Transverse colon (tissue), 4 donors: ENCODE data around the gene IFNA5. TPM values are rescaled to one million over a fixed set of nuclear protein-coding genes. Genes with fewer than 3 reads are reported as not detected.

Experiments
- DNase-seq: peaks from one replicate; pipeline ENCODE4 v3.0.0-alpha.2; 2019
- H3K27ac ChIP-seq, 4 donors: fragments of 200-600 bp; sonication (generic); 2 replicates each; pipeline ENCODE4 v1.5.1; 2016 to 2018; ENCODE audit warnings: inconsistent platforms in 4 of 4
- H3K27me3 ChIP-seq: fragments of 200-600 bp; sonication (generic); 2 replicates; pipeline ENCODE4 v1.5.1; 2017; ENCODE audit warnings: inconsistent platforms
- H3K36me3 ChIP-seq, 4 donors: fragments of 200-600 bp; sonication (generic); 2 replicates each; pipeline ENCODE4 v1.5.1; 2017 to 2019; ENCODE audit warnings: inconsistent platforms in 4 of 4
- H3K4me1 ChIP-seq, 4 donors: fragments of 200-600 bp; sonication (generic); 2 replicates each; pipeline ENCODE4 v1.5.1; 2017 to 2020; ENCODE audit warnings: inconsistent platforms in 4 of 4
- H3K4me3 ChIP-seq, 4 donors: fragments of 200-600 bp; sonication (generic); 1 replicate in 1 of 4; 2 replicates in 3 of 4; pipeline versions ENCODE4 v1.5.1 to v1.6.1; 2017 to 2019; ENCODE audit warnings: inconsistent platforms in 4 of 4
- H3K9me3 ChIP-seq, 2 donors: fragments of 200-600 bp; sonication (generic); 2 replicates each; pipeline ENCODE4 v1.5.1; 2017 to 2019; ENCODE audit warnings: inconsistent platforms in 2 of 2
- CTCF ChIP-seq, 5 experiments: fragments of 200-600 bp in 3 of 5; fragments of 450-650 bp in 2 of 5; sonication (generic) in 3 of 5; IDR thresholded peaks; 1 replicate in 2 of 5; 2 replicates in 3 of 5; pipeline ENCODE4 v1.5.1; 2016 to 2017; ENCODE audit warnings: antibody characterized with exemption in 5 of 5, inconsistent platforms in 3 of 5, mild to moderate bottlenecking in 2 of 5, moderate library complexity in 1 of 5
- EP300 ChIP-seq: sonication (generic); formaldehyde crosslinking; IDR thresholded peaks from one replicate; pipeline ENCODE4 v1.6.1; 2017; ENCODE audit warnings: antibody characterized with exemption, low read depth
- POLR2A ChIP-seq: fragments of 450-650 bp; IDR thresholded peaks from one replicate; pipeline ENCODE4 v1.6.1; 2016; ENCODE audit warnings: antibody characterized with exemption, mild to moderate bottlenecking, moderate library complexity
- POLR2AphosphoS5 ChIP-seq, 3 donors: sonication (generic); formaldehyde crosslinking; IDR thresholded peaks; one replicate each; pipeline ENCODE4 v1.6.1; 2016; ENCODE audit warnings: antibody characterized with exemption in 3 of 3
- WGBS, 2 donors: methylation state at CpG; one replicate each; pipeline ENCODE4 v1.1.5; 2018; ENCODE audit warnings: low coverage in 1 of 2; 5-methylcytosine and 5-hydroxymethylcytosine counted together
- in situ Hi-C, 4 donors: fragments of 200-750 bp; cut with MboI; loops; one replicate each; pipeline versions ENCODE4 v1.15.0 to v1.15.1; 2017; ENCODE audit warnings: low sequenced_read_pairs in 3 of 4, low pct_ligation_motif_present in 1 of 4, low pct_unique_long_range_greater_than_20kb in 1 of 4
- intact Hi-C: fragments of 100-400 bp; cut with DNase I; formaldehyde crosslinking; loops from one replicate; pipeline ENCODE4 v1.15.1; 2023; ENCODE audit warnings: low total_unique reads
- total RNA-seq, 4 donors: library from RNA; depleted of rRNA; stranded (reverse); fragments of >200 nt; gene quantifications; one replicate each; pipeline ENCODE4 v1.1.0, GENCODE V29; 2016

IFNA5 gene
- total RNA-seq, 4 donors from 2014 or later: not detected

- Histone ChIP-seq H3K4me1 (peaks cover 0 to 47% (median 13%) of the 10 kb centered on the region in 4 donors), H3K36me3 (peaks cover 0 to 7% (median 0%) of the 10 kb centered on the region in 4 donors), H3K27me3 (no peaks in the 10 kb centered on the region), H3K4me3 (no peak overlapping the region), H3K27ac (no peak overlapping the region), H3K9me3 (no peaks in the 10 kb centered on the region)
- intact Hi-C loops: loop anchor here (5.0 kb wide), 1 partner anchor 71 kb away; no protein-coding TSS in a partner anchor
- TF ChIP-seq EP300 (no peak), POLR2A (no peak), POLR2AphosphoS5 (IDR thresholded peaks at IDR 0.05) (no peak), CTCF (IDR thresholded peaks at IDR 0.05) (peak; percentile 54 to 65 (median 62))
- WGBS, 2 donors: 31 to 36% methylated on average over 2 of the region's 2 CpGs
- in situ Hi-C loops: loop anchor here in 2 of 4 donors (10.0 kb wide), 3 partner anchors 68 to 468 kb away; partner anchors contain the start of gene IFNA1 (in 1 of the 2)
- DNase-seq: no peak
Measured at GRCh38 chr9:21326526-21327139, 21.5 kb upstream of the IFNA5 start.

GRCh38 chr9:21324047-21324446 is 18.9 kb upstream of the IFNA5 start:
- Histone ChIP-seq H3K27ac (no peak overlapping the region), H3K36me3 (peaks cover 0 to 8% (median 0%) of the 10 kb centered on the region in 4 donors), H3K9me3 (no peaks in the 10 kb centered on the region), H3K27me3 (no peaks in the 10 kb centered on the region), H3K4me1 (peaks cover 0 to 23% (median 4%) of the 10 kb centered on the region in 4 donors), H3K4me3 (no peak overlapping the region)
- 76 to 86% methylated on average over 4 of the region's 4 CpGs for WGBS, 2 donors
- no peak for DNase-seq
- TF ChIP-seq POLR2A (no peak), POLR2AphosphoS5 (IDR thresholded peaks at IDR 0.05) (no peak), EP300 (no peak), CTCF (IDR thresholded peaks at IDR 0.05) (no peak)
- in situ Hi-C loops: loop anchor here (10.0 to 25.0 kb wide), 5 partner anchors 71 to 471 kb away; partner anchors contain the start of gene IFNA1 (in 2 of the 4)
- intact Hi-C loops: loop anchor here (5.0 kb wide), 1 partner anchor 133 kb away; no protein-coding TSS in a partner anchor

- DNase-seq: no peak
- TF ChIP-seq POLR2A (no peak), EP300 (no peak), CTCF (IDR thresholded peaks at IDR 0.05) (no peak), POLR2AphosphoS5 (IDR thresholded peaks at IDR 0.05) (no peak)
- no peak overlapping the region for H3K27ac ChIP-seq
- H3K9me3 ChIP-seq: no peaks in the 10 kb centered on the region
- peaks cover 0 to 15% (median 2%) of the 10 kb centered on the region in 4 donors for H3K4me1 ChIP-seq
- no peak overlapping the region for H3K4me3 ChIP-seq
- in situ Hi-C loops: loop anchor here (10.0 to 25.0 kb wide), 5 partner anchors 72 to 472 kb away; partner anchors contain the start of gene IFNA1 (in 2 of the 4)
- intact Hi-C loops: loop anchor here (5.0 kb wide), 1 partner anchor 134 kb away; no protein-coding TSS in a partner anchor
- 86 to 92% methylated on average over 4 to 5 of the region's 5 CpGs for WGBS, 2 donors
- H3K36me3 ChIP-seq: peaks cover 0 to 8% (median 0%) of the 10 kb centered on the region in 4 donors
- no peaks in the 10 kb centered on the region for H3K27me3 ChIP-seq
Measured at GRCh38 chr9:21322911-21323461, 17.9 kb upstream of the IFNA5 start.

GRCh38 chr9:21320465-21320864 is 15.4 kb upstream of the IFNA5 start:
- no peaks in the 10 kb centered on the region for H3K9me3 ChIP-seq
- DNase-seq: no peak
- in situ Hi-C loops: loop anchor here (10.0 to 25.0 kb wide), 5 partner anchors 74 to 474 kb away; partner anchors contain the start of gene IFNA1 (in 2 of the 4)

More at GRCh38 chr9:21320465-21320864, 15.4 kb upstream of the IFNA5 start:
- intact Hi-C loops: loop anchor here (5.0 kb wide), 1 partner anchor 137 kb away; no protein-coding TSS in a partner anchor
- Histone ChIP-seq H3K36me3 (peaks cover 0 to 8% (median 0%) of the 10 kb centered on the region in 4 donors), H3K27me3 (no peaks in the 10 kb centered on the region), H3K4me1 (peaks cover 0 to 6% (median 0%) of the 10 kb centered on the region in 4 donors), H3K27ac (no peak overlapping the region), H3K4me3 (no peak overlapping the region)
- TF ChIP-seq CTCF (IDR thresholded peaks at IDR 0.05) (no peak), EP300 (no peak), POLR2AphosphoS5 (IDR thresholded peaks at IDR 0.05) (no peak), POLR2A (no peak)
- WGBS, 2 donors: 60 to 69% methylated on average over 2 of the region's 2 CpGs
